Measurements from ENCODE around the gene SBK1. TPM values are rescaled to one million over a fixed set of nuclear protein-coding genes. Genes with fewer than 3 reads are reported as not detected.

SBK1 gene
- total RNA-seq, 2 donors from 2014 or later, result 0.81 to 0.92 TPM

GRCh38 chr16:28298511-28298878 is 6.2 kb downstream of the SBK1 start:
- ATAC-seq (ENCODE audit: insufficient number of reproducible peaks, low FRiP score, low read depth) (no peak), DNase-seq (ENCODE audit: low spot score) (no peak)
- Histone ChIP-seq H3K9me3 (no peaks in the 10 kb centered on the region), H3K36me3 (no peaks in the 10 kb centered on the region), H3K4me1 (ENCODE audit: control insufficient read depth in 1 of 2, low read depth in 2 of 2) (peaks cover 0 to under 1% of the 10 kb centered on the region in 2 donors), H3K4me3 (no peak overlapping the region), H3K27ac (no peak overlapping the region), H3K27me3 (replicated peaks; ENCODE audit: insufficient read depth) (no peaks in the 10 kb centered on the region)
- TF ChIP-seq CTCF (IDR thresholded peaks at IDR 0.05), result no peak

DNA sequence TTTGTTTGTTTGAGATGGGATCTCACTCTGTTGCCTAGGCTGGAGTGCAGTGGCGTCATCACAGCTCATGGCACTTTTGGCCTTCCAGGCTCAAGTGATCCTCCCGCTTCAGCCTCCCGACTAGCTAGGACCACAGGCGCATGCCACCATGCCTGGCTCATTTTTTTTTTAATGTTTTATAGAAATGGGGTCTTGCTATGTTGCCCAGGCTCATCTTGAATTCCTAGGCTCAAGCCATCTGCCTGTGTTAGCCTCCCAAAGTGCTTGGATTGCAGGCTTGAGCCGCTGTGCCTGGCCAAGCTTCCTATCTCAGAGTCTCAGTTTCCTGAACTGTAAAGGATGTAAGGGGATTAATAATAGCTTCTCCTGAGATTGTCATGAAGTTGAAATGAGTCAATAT is 8.0 kb downstream of the SBK1 start:
- ATAC-seq (ENCODE audit: insufficient number of reproducible peaks, low FRiP score, low read depth), result no peak

DNA sequence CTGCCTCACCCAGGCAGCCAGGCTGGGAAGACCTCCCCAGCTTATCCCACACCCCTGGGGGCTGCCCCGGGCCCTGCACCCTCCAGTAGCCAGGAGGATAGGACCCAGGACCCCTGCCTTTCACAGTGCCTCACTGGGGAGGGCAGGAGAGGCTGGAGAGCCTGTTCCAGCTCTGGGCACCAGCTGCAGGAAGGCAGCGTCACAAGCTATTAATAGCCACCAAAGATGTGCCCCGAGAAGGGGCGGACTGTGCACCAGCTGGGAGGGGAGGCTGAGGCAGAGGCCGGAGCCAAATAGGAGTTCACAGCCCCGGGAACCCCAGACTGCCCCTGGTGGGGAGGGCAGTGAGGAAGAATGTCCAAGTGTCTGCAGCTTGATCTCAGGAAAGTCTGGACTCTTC is 8.8 kb downstream of the SBK1 start:
- no peaks in the 10 kb centered on the region for H3K27me3 ChIP-seq (replicated peaks; ENCODE audit: insufficient read depth)
- H3K27ac ChIP-seq, result no peak overlapping the region
- H3K9me3 ChIP-seq, result no peaks in the 10 kb centered on the region
- H3K4me3 ChIP-seq, result no peak overlapping the region
- DNase-seq (ENCODE audit: low spot score) (no peak), ATAC-seq (ENCODE audit: insufficient number of reproducible peaks, low FRiP score, low read depth) (no peak)
- no peak for TF ChIP-seq CTCF (IDR thresholded peaks at IDR 0.05)
- H3K4me1 ChIP-seq (ENCODE audit: control insufficient read depth in 1 of 2, low read depth in 2 of 2), result no peaks in the 10 kb centered on the region
- H3K36me3 ChIP-seq, result no peaks in the 10 kb centered on the region

More for the DNA sequence above, 8.0 kb downstream of the SBK1 start:
- Histone ChIP-seq H3K36me3 (no peaks in the 10 kb centered on the region), H3K27ac (no peak overlapping the region), H3K4me3 (no peak overlapping the region), H3K9me3 (no peaks in the 10 kb centered on the region), H3K4me1 (ENCODE audit: control insufficient read depth in 1 of 2, low read depth in 2 of 2) (no peaks in the 10 kb centered on the region), H3K27me3 (replicated peaks; ENCODE audit: insufficient read depth) (no peaks in the 10 kb centered on the region)
- TF ChIP-seq CTCF (IDR thresholded peaks at IDR 0.05), result no peak
- no peak for DNase-seq (ENCODE audit: low spot score)

DNA sequence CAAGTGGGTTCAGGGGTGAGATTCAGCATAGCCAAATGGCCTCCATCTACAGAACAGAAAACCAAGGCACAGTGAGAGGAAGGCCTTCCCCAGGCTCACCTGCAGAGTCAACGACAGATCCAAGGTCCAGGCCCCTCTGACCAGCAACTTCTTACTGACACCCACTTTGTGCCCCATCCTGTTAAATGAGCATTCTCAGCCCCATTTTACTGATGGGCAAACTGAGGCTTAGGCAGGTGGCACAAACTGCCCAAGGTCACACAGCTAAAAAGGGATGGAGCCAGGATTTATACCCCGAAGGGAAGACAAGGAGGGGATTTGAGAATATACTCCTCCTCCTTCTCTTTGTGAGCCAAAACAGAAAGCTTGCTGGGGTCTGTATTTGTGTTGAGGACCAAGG is 9.3 kb downstream of the SBK1 start:
- DNase-seq (ENCODE audit: low spot score) (no peak), ATAC-seq (ENCODE audit: insufficient number of reproducible peaks, low FRiP score, low read depth) (no peak)
- H3K4me1 ChIP-seq (ENCODE audit: control insufficient read depth in 1 of 2, low read depth in 2 of 2), result no peaks in the 10 kb centered on the region
- H3K9me3 ChIP-seq, result no peaks in the 10 kb centered on the region
- no peak overlapping the region for H3K4me3 ChIP-seq
- no peak for TF ChIP-seq CTCF (IDR thresholded peaks at IDR 0.05)
- H3K36me3 ChIP-seq, result no peaks in the 10 kb centered on the region
- no peaks in the 10 kb centered on the region for H3K27me3 ChIP-seq (replicated peaks; ENCODE audit: insufficient read depth)
- H3K27ac ChIP-seq, result no peak overlapping the region

GRCh38 chr16:28303132-28303531 is 10.8 kb downstream of the SBK1 start:
- Histone ChIP-seq H3K27ac (no peak overlapping the region), H3K36me3 (no peaks in the 10 kb centered on the region), H3K9me3 (no peaks in the 10 kb centered on the region), H3K4me3 (no peak overlapping the region), H3K4me1 (ENCODE audit: control insufficient read depth in 1 of 2, low read depth in 2 of 2) (no peaks in the 10 kb centered on the region), H3K27me3 (replicated peaks; ENCODE audit: insufficient read depth) (no peaks in the 10 kb centered on the region)
- ATAC-seq (ENCODE audit: insufficient number of reproducible peaks, low FRiP score, low read depth) (no peak), DNase-seq (ENCODE audit: low spot score) (no peak)
- TF ChIP-seq CTCF (IDR thresholded peaks at IDR 0.05), result no peak
